ENCODE data around the gene PID1. TPM values are rescaled to one million over a fixed set of nuclear protein-coding genes. Genes with fewer than 3 reads are reported as not detected.

PID1 gene
- polyA plus RNA-seq, 1 of the 3 experiments (the other 2 are of a cell fraction): 0.16 TPM

DNA sequence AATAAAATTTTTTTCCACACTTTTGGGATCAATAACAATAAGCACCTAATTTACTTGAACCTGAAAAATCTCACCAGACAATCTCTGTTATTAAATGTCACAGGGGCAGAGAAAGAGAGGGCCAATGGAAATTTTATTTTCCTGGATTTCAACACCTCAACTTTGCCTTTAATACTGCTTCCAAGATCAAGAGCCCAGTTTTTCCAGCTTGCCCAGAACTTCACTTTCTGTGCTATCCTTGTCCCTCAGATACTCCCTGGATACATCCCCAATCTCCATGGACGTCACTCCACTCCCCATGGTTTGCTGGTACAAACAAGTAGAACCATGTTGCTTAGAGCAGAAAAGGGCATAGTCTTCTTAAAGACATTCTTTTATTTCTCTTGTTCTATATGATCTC is 29.3 kb upstream of the PID1 start:
- CTCF ChIA-PET: no interaction called here
- Histone ChIP-seq H4K20me1 (ENCODE audit: insufficient read depth) (no peaks in the 10 kb centered on the region), H3K4me2 (no peak overlapping the region), H3K4me1 (ENCODE audit: control insufficient read depth in 1 of 2, insufficient read depth in 2 of 2, low read depth in 1 of 2, low read length in 1 of 2) (no peaks in the 10 kb centered on the region), H3K27me3 (ENCODE audit: insufficient read depth) (no peaks in the 10 kb centered on the region), H3K36me3 (replicated peaks in 1 of 2; ENCODE audit: control insufficient read depth in 1 of 2, insufficient read depth in 2 of 2, low read length in 1 of 2) (no peaks in the 10 kb centered on the region), H3K79me2 (ENCODE audit: insufficient read depth) (no peaks in the 10 kb centered on the region), H3K27ac (ENCODE audit: low read depth in 2 of 2, low read length in 1 of 2) (no peak overlapping the region), H2AFZ (ENCODE audit: low read depth) (no peak overlapping the region), H3K4me3 (ENCODE audit: low read depth in 2 of 2, low read length in 1 of 2) (no peak overlapping the region), H3K9ac (no peak overlapping the region), H3K9me2 (0 out of 2 replicates have a peak, but pooled peaks cover 4% of the 10 kb centered on the region), H3F3A (replicated peaks; ENCODE audit: insufficient read depth) (no peaks in the 10 kb centered on the region), H3K9me3 (no peaks in the 10 kb centered on the region)
- WGBS (ENCODE audit: low lambda C conversion rate): 0% methylated on average over 1 of the region's 1 CpG
- TF ChIP-seq RXRA (IDR thresholded peaks at IDR 0.05; ENCODE audit: borderline replicate concordance, low read depth): no peak
- no peak for TF ChIP-seq EZH2phosphoT487 (IDR thresholded peaks at IDR 0.05; ENCODE audit: borderline replicate concordance, low read depth)
- TF ChIP-seq, protein P1, sequence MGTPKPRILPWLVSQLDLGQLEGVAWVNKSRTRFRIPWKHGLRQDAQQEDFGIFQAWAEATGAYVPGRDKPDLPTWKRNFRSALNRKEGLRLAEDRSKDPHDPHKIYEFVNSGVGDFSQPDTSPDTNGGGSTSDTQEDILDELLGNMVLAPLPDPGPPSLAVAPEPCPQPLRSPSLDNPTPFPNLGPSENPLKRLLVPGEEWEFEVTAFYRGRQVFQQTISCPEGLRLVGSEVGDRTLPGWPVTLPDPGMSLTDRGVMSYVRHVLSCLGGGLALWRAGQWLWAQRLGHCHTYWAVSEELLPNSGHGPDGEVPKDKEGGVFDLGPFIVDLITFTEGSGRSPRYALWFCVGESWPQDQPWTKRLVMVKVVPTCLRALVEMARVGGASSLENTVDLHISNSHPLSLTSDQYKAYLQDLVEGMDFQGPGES (IDR thresholded peaks at IDR 0.05; ENCODE audit: low read depth, low read length): no peak
- TF ChIP-seq RAD21 (IDR thresholded peaks at IDR 0.05; ENCODE audit: low read length): no peak
- TF ChIP-seq, protein P2, sequence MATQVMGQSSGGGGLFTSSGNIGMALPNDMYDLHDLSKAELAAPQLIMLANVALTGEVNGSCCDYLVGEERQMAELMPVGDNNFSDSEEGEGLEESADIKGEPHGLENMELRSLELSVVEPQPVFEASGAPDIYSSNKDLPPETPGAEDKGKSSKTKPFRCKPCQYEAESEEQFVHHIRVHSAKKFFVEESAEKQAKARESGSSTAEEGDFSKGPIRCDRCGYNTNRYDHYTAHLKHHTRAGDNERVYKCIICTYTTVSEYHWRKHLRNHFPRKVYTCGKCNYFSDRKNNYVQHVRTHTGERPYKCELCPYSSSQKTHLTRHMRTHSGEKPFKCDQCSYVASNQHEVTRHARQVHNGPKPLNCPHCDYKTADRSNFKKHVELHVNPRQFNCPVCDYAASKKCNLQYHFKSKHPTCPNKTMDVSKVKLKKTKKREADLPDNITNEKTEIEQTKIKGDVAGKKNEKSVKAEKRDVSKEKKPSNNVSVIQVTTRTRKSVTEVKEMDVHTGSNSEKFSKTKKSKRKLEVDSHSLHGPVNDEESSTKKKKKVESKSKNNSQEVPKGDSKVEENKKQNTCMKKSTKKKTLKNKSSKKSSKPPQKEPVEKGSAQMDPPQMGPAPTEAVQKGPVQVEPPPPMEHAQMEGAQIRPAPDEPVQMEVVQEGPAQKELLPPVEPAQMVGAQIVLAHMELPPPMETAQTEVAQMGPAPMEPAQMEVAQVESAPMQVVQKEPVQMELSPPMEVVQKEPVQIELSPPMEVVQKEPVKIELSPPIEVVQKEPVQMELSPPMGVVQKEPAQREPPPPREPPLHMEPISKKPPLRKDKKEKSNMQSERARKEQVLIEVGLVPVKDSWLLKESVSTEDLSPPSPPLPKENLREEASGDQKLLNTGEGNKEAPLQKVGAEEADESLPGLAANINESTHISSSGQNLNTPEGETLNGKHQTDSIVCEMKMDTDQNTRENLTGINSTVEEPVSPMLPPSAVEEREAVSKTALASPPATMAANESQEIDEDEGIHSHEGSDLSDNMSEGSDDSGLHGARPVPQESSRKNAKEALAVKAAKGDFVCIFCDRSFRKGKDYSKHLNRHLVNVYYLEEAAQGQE (IDR thresholded peaks at IDR 0.05; ENCODE audit: low read depth, low read length): no peak
- TF ChIP-seq, protein P3, sequence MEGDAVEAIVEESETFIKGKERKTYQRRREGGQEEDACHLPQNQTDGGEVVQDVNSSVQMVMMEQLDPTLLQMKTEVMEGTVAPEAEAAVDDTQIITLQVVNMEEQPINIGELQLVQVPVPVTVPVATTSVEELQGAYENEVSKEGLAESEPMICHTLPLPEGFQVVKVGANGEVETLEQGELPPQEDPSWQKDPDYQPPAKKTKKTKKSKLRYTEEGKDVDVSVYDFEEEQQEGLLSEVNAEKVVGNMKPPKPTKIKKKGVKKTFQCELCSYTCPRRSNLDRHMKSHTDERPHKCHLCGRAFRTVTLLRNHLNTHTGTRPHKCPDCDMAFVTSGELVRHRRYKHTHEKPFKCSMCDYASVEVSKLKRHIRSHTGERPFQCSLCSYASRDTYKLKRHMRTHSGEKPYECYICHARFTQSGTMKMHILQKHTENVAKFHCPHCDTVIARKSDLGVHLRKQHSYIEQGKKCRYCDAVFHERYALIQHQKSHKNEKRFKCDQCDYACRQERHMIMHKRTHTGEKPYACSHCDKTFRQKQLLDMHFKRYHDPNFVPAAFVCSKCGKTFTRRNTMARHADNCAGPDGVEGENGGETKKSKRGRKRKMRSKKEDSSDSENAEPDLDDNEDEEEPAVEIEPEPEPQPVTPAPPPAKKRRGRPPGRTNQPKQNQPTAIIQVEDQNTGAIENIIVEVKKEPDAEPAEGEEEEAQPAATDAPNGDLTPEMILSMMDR (IDR thresholded peaks at IDR 0.05): no peak
- POLR2A ChIA-PET: no interaction called here
- DNase-seq: no peak

DNA sequence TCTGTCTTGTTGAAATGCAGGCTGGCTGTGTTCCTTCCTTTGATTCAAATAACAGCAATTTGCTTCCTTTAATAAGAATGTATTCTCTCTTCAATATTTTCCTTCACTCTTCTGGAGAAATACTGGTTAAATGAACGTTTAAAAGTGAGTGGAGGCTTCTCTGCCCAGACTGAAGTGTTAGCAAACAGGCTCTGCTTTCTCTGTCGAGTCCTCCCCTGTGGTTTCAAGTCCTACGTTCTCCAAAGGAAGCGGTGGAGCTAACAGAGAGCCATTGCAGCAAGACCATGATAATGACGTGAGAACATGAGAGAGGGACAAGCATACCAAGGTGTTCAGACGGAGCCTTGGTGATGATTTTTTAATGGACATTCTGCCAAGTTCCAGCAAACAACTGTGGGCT is 26.2 kb upstream of the PID1 start:
- Histone ChIP-seq H3K4me3 (ENCODE audit: low read depth in 2 of 2, low read length in 1 of 2) (no peak overlapping the region), H3K4me1 (ENCODE audit: control insufficient read depth in 1 of 2, insufficient read depth in 2 of 2, low read depth in 1 of 2, low read length in 1 of 2) (no peaks in the 10 kb centered on the region; a peak in 1 of 4 replicates), H3K4me2 (no peak overlapping the region), H3F3A (replicated peaks; ENCODE audit: insufficient read depth) (no peaks in the 10 kb centered on the region), H4K20me1 (ENCODE audit: insufficient read depth) (no peaks in the 10 kb centered on the region), H3K9me2 (no peaks in the 10 kb centered on the region), H3K36me3 (replicated peaks in 1 of 2; ENCODE audit: control insufficient read depth in 1 of 2, insufficient read depth in 2 of 2, low read length in 1 of 2) (no peaks in the 10 kb centered on the region), H3K9ac (no peak overlapping the region), H3K79me2 (ENCODE audit: insufficient read depth) (no peaks in the 10 kb centered on the region), H2AFZ (ENCODE audit: low read depth) (no peak overlapping the region), H3K9me3 (no peaks in the 10 kb centered on the region), H3K27ac (ENCODE audit: low read depth in 2 of 2, low read length in 1 of 2) (no peak overlapping the region), H3K27me3 (ENCODE audit: insufficient read depth) (no peaks in the 10 kb centered on the region)
- TF ChIP-seq RXRA (IDR thresholded peaks at IDR 0.05; ENCODE audit: borderline replicate concordance, low read depth) (no peak), NFIC (IDR thresholded peaks at IDR 0.05; ENCODE audit: borderline replicate concordance) (no peak), GABPA (IDR thresholded peaks at IDR 0.05; ENCODE audit: low read depth) (no peak), RAD21 (IDR thresholded peaks at IDR 0.05; ENCODE audit: low read length) (no peak), EP300 (IDR thresholded peaks at IDR 0.05; ENCODE audit: borderline replicate concordance in 1 of 2, low read depth in 1 of 2, low read length in 1 of 2) (no peak), GATA2 (CRISPR knock-in tag; IDR thresholded peaks at IDR 0.05) (no peak), EZH2phosphoT487 (IDR thresholded peaks at IDR 0.05; ENCODE audit: borderline replicate concordance, low read depth) (no peak), FOXM1 (IDR thresholded peaks at IDR 0.05; ENCODE audit: low read depth) (no peak), TEAD4 (IDR thresholded peaks at IDR 0.05; ENCODE audit: borderline replicate concordance, insufficient read depth) (no peak), POLR2AphosphoS5 (IDR thresholded peaks at IDR 0.05; ENCODE audit: low read depth, low read length) (no peak), SIN3A (IDR thresholded peaks at IDR 0.05; ENCODE audit: borderline replicate concordance, low read depth, low read length) (no peak), TAF1 (IDR thresholded peaks at IDR 0.05; ENCODE audit: borderline replicate concordance, low read depth, low read length) (no peak)
- TF ChIP-seq, protein P4, sequence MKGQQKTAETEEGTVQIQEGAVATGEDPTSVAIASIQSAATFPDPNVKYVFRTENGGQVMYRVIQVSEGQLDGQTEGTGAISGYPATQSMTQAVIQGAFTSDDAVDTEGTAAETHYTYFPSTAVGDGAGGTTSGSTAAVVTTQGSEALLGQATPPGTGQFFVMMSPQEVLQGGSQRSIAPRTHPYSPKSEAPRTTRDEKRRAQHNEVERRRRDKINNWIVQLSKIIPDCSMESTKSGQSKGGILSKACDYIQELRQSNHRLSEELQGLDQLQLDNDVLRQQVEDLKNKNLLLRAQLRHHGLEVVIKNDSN (IDR thresholded peaks at IDR 0.05; ENCODE audit: borderline replicate concordance, low read depth): no peak
- TF ChIP-seq, protein P5, sequence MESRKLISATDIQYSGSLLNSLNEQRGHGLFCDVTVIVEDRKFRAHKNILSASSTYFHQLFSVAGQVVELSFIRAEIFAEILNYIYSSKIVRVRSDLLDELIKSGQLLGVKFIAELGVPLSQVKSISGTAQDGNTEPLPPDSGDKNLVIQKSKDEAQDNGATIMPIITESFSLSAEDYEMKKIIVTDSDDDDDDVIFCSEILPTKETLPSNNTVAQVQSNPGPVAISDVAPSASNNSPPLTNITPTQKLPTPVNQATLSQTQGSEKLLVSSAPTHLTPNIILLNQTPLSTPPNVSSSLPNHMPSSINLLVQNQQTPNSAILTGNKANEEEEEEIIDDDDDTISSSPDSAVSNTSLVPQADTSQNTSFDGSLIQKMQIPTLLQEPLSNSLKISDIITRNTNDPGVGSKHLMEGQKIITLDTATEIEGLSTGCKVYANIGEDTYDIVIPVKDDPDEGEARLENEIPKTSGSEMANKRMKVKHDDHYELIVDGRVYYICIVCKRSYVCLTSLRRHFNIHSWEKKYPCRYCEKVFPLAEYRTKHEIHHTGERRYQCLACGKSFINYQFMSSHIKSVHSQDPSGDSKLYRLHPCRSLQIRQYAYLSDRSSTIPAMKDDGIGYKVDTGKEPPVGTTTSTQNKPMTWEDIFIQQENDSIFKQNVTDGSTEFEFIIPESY (IDR thresholded peaks at IDR 0.05; ENCODE audit: borderline replicate concordance, low read depth): no peak
- ChIA-PET POLR2A (no interaction called here), CTCF (interaction anchor here (1.4 kb wide), 1 partner anchor 418 kb away, joined by 3 read pairs; no protein-coding TSS in a partner anchor)
- DNase-seq: no peak
- 24% methylated on average over 6 of the region's 6 CpGs for WGBS (ENCODE audit: low lambda C conversion rate)
